ENCODE data around the gene METTL2B.
"Not testable (repeated sequence)": the region's sequence is repeated elsewhere in the genome, so short reads cannot be mapped to it uniquely, and the experiment has no call there.

The METTL2B gene

GRCh38 chr7:128455543-128456254 lies 20.8 kb upstream of the METTL2B start, which contains the start of gene HILPDA:
HILPDA (plus strand) TSS chr7:128455878; CDS start chr7:128457269, 1,391 bp downstream.
- DNase-seq (ENCODE audit: low spot score), result peak; percentile 98
- in situ Hi-C loops (cut with MboI; ENCODE audit: low sequenced_read_pairs, unreplicated experiment), result no loop called here
- TF ChIP-seq CTCF (IDR thresholded peaks at IDR 0.05; ENCODE audit: borderline replicate concordance, control extremely low read depth, extremely low read depth, insufficient read depth, missing control alignments), result no peak

- no peak for TF ChIP-seq CTCF (IDR thresholded peaks at IDR 0.05; ENCODE audit: borderline replicate concordance, control extremely low read depth, extremely low read depth, insufficient read depth, missing control alignments)
- DNase-seq (ENCODE audit: low spot score), result no peak
- in situ Hi-C loops (cut with MboI; ENCODE audit: low sequenced_read_pairs, unreplicated experiment), result no loop called here
Measured at GRCh38 chr7:128456255-128456725, 20.3 kb upstream of the METTL2B start.

GRCh38 chr7:128457385-128457784 lies 19.2 kb upstream of the METTL2B start:
- in situ Hi-C loops (cut with MboI; ENCODE audit: low sequenced_read_pairs, unreplicated experiment); DNase-seq (ENCODE audit: low spot score): not testable (repeated sequence)

DNA sequence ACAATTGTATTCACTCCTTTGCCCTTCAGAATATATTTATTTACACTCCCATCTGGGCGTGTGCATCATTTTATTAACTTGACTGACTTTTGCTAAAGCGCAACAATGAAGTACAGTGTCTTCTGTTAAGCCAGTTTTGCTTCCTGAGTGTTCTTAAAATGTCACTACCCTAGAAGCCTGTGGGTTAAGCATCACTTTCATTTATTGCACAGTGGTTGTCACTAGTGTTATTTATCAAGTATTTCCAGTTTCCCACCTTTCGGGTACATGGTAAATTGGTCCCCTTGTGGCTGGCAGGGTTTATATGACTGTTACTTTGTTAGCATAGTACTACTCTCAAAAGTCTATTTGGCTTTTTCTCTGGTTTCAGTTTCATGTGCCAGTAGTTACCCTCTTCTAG lies 17.6 kb upstream of the METTL2B start:
- DNase-seq (ENCODE audit: low spot score), result no peak
- in situ Hi-C loops (cut with MboI; ENCODE audit: low sequenced_read_pairs, unreplicated experiment), result no loop called here
- no peak for TF ChIP-seq CTCF (IDR thresholded peaks at IDR 0.05; ENCODE audit: borderline replicate concordance, control extremely low read depth, extremely low read depth, insufficient read depth, missing control alignments)

DNA sequence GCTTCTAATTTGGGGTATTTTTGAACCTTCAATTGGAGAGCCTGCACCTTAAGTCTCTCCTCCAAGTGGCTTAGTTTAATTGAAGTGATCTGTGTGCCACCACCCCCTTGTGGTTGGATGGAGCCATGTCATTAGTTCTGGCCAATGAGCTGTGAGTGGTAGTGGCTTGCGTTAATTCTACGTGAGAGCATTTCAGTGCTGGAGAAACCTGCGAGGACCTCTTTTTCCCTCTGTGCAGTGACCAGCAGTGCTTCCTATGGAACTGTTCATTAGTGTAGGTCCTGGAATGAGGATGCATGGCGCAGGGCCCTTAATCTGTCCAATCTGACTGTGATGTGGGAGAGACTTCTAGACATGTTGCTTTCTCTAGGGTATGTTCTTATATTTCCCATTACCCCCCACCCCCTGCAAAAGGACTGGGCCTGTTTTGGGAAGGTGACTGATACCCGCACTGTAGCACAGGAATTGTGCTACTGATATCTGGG lies 17.1 kb upstream of the METTL2B start:
- in situ Hi-C loops (cut with MboI; ENCODE audit: low sequenced_read_pairs, unreplicated experiment), result no loop called here
- peak; percentile 71 for DNase-seq (ENCODE audit: low spot score)
- TF ChIP-seq CTCF (IDR thresholded peaks at IDR 0.05; ENCODE audit: borderline replicate concordance, control extremely low read depth, extremely low read depth, insufficient read depth, missing control alignments), result peak; percentile 69

DNA sequence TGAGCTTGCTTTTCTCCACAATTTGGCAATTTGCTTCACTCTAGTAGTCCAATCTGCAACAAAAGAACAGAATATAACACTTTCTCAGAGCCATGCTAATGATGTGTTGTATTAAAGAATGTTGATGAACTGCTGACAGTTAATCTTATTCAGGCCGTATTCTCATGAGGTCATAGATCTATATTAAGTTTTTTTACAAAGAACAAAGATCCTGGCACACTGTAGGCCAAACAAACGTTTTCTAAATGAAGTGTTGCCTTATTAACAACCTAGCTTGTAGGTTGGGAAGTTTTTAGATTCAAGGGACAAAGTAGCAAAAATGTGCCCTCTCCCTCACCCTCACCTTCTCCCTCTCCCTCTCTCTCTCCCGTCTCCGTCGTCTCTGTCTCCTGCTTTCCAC lies 14.1 kb upstream of the METTL2B start:
- in situ Hi-C loops (cut with MboI; ENCODE audit: low sequenced_read_pairs, unreplicated experiment), result loop anchor here (5.0 kb wide), 1 partner anchor 35 kb away; no protein-coding TSS in a partner anchor
- no peak for DNase-seq (ENCODE audit: low spot score)
- TF ChIP-seq CTCF (IDR thresholded peaks at IDR 0.05; ENCODE audit: borderline replicate concordance, control extremely low read depth, extremely low read depth, insufficient read depth, missing control alignments), result no peak

- not testable (repeated sequence) for DNase-seq (ENCODE audit: low spot score)
- in situ Hi-C loops (cut with MboI; ENCODE audit: low sequenced_read_pairs, unreplicated experiment), result loop anchor here (5.0 kb wide), 1 partner anchor 36 kb away; no protein-coding TSS in a partner anchor
Measured at GRCh38 chr7:128463345-128463744, 13.2 kb upstream of the METTL2B start.

GRCh38 chr7:128463933-128464332 lies 12.6 kb upstream of the METTL2B start:
- not testable (repeated sequence) for DNase-seq (ENCODE audit: low spot score)
- in situ Hi-C loops (cut with MboI; ENCODE audit: low sequenced_read_pairs, unreplicated experiment), result loop anchor here (5.0 kb wide), 1 partner anchor 37 kb away; no protein-coding TSS in a partner anchor

DNA sequence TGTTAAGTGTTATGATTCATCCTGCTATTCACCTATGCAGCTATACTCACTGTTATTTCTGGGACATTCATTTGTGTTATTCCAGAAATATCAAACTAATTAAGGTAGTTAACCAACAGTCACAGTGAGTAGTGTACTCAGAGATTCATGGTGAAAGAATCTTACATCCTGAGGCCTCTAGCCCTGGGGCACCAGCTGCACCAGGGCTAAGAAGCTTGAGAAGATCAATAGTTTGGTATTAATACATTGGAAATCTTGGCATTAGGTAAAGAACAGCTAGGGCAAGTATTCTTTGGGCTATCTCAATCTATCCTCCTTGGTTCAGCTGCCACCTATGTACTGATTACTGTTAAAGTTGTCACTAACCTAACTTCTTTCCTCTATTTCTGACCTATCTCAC lies 9.7 kb upstream of the METTL2B start:
- in situ Hi-C loops (cut with MboI; ENCODE audit: low sequenced_read_pairs, unreplicated experiment); DNase-seq (ENCODE audit: low spot score): not testable (repeated sequence)

DNA sequence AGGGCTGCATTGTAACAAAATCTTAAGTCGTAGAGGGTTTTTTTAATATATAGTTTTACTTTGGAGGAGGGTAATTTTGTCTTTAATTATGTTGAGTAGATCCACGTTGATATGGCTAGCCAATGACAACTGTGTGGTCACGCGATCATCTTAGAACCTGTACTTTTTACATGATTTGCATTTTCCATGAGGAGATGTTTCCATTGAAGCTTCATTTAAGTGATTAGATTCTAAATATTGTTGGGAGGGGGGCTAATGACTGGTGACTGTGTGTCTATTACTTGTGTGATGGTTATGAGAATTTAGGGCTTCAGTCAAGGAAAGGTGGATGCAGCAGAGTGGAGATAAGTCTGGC lies 765 bp downstream of the METTL2B start:
- in situ Hi-C loops (cut with MboI; ENCODE audit: low sequenced_read_pairs, unreplicated experiment); DNase-seq (ENCODE audit: low spot score): not testable (repeated sequence)

DNA sequence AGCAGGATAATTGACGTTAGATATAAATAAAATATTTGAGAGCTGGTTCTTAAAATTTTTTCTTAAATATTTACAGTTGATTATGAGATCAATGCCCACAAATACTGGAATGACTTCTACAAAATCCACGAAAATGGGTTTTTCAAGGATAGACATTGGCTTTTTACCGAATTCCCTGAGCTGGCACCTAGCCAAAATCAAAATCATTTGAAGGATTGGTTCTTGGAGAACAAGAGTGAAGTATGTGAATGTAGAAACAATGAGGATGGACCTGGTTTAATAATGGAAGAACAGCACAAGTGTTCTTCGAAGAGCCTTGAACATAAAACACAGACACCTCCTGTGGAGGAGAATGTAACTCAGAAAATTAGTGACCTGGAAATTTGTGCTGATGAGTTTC lies 2.5 kb downstream of the METTL2B start:
- in situ Hi-C loops (cut with MboI; ENCODE audit: low sequenced_read_pairs, unreplicated experiment), result not testable (repeated sequence)

DNA sequence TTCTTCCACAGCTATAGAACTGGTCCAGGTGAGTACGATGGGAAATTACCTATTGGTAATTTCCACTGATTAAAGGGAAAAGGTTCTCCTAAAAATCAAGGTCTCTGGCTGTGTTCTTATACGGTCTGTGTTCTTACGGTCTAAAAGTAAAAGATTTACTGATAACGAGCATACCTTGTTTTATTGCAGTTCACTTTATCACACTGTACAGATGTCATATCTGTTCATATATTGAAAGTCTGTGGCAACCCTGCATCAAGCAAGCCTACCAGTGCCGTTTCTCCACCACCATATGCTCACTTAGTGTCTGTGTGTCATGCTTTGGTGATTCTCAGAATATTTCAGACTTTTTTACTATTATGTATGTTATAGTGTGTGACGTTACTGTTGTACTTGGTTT lies 11.6 kb downstream of the METTL2B start:
- in situ Hi-C loops (cut with MboI; ENCODE audit: low sequenced_read_pairs, unreplicated experiment); DNase-seq (ENCODE audit: low spot score): not testable (repeated sequence)

More for the DNA sequence above, 2.5 kb downstream of the METTL2B start:
- DNase-seq (ENCODE audit: low spot score), result not testable (repeated sequence)

Measured in GM13976 (cell line).